GM21423 (cell line): ENCODE data around the gene RAB40B.

Experiments
- ATAC-seq: cut with Tn5 transposase; IDR thresholded peaks from one replicate; pipeline ENCODE4 v1.9.1; 2021; ENCODE audit warnings: mild to moderate bottlenecking, moderate library complexity; ENCODE audit not compliant: unreplicated experiment

The RAB40B gene

GRCh38 chr17:82653651-82654528 lies 44.6 kb downstream of the RAB40B start:
- ATAC-seq: no peak

GRCh38 chr17:82650723-82651122 lies 47.8 kb downstream of the RAB40B start:
- ATAC-seq: no peak

GRCh38 chr17:82649501-82650261 lies 48.8 kb downstream of the RAB40B start:
- ATAC-seq: no peak

- ATAC-seq: no peak
Measured at GRCh38 chr17:82648742-82649331, 49.7 kb downstream of the RAB40B start.

- peak; percentile 83 for ATAC-seq
Measured at GRCh38 chr17:82648165-82648668, 50.3 kb downstream of the RAB40B start, which contains the start of gene WDR45B. Gene WDR45B, minus strand, starts transcription at chr17:82648444. Its CDS starts 104 bp downstream, at chr17:82648340.

- ATAC-seq: peak; percentile 20
Measured at GRCh38 chr17:82647593-82648164, 50.8 kb downstream of the RAB40B start.

GRCh38 chr17:82645516-82645915 lies 53.0 kb downstream of the RAB40B start:
- ATAC-seq: no peak

GRCh38 chr17:82644148-82644547 lies 54.4 kb downstream of the RAB40B start:
- ATAC-seq: no peak

GRCh38 chr17:82642022-82642421 lies 56.5 kb downstream of the RAB40B start:
- no peak for ATAC-seq

- ATAC-seq: no peak
Measured at GRCh38 chr17:82640036-82640435, 58.5 kb downstream of the RAB40B start.

- no peak for ATAC-seq
Measured at GRCh38 chr17:82639628-82640027, 58.9 kb downstream of the RAB40B start.

- no peak for ATAC-seq
Measured at GRCh38 chr17:82638183-82638773, 60.2 kb downstream of the RAB40B start.

GRCh38 chr17:82636626-82637598 lies 61.6 kb downstream of the RAB40B start:
- ATAC-seq: no peak

GRCh38 chr17:82633343-82633742 lies 65.2 kb downstream of the RAB40B start:
- ATAC-seq: no peak

- no peak for ATAC-seq
Measured at GRCh38 chr17:82632451-82632850, 66.0 kb downstream of the RAB40B start.

- no peak for ATAC-seq
Measured at GRCh38 chr17:82631544-82631943, 67.0 kb downstream of the RAB40B start.

GRCh38 chr17:82630212-82630611 lies 68.3 kb downstream of the RAB40B start:
- ATAC-seq: no peak

GRCh38 chr17:82629748-82630147 lies 68.8 kb downstream of the RAB40B start:
- ATAC-seq: no peak

- no peak for ATAC-seq
Measured at GRCh38 chr17:82627405-82627804, 71.1 kb downstream of the RAB40B start.
